IPS-11a (cell line): ENCODE data around the gene KDM1B.

Source experiments
- H3K4me3 ChIP-seq: one replicate; pipeline ENCODE4 v1.5.1; 2013; ENCODE audit warnings: low read depth, low read length, control low read depth

KDM1B gene

GRCh38 chr6:18260448-18261106 lies 105.4 kb downstream of the KDM1B start:
- H3K4me3 ChIP-seq, result no peak overlapping the region

GRCh38 chr6:18261877-18262276 lies 106.7 kb downstream of the KDM1B start:
- H3K4me3 ChIP-seq, result peak overlapping the region; percentile 73

GRCh38 chr6:18262702-18263417 lies 107.6 kb downstream of the KDM1B start:
- peak overlapping the region; percentile 73 for H3K4me3 ChIP-seq

GRCh38 chr6:18263418-18264218 lies 108.4 kb downstream of the KDM1B start:
- H3K4me3 ChIP-seq, result peak overlapping the region; percentile 73

GRCh38 chr6:18264219-18264922 lies 109.1 kb downstream of the KDM1B start, which contains the start of gene DEK:
Gene DEK, minus strand, starts transcription at chr6:18264530. Its CDS starts 543 bp downstream, at chr6:18263987.
- H3K4me3 ChIP-seq, result peak within 1 kb of the TSS; percentile 73

- peak overlapping the region; percentile 48 for H3K4me3 ChIP-seq
Observed at GRCh38 chr6:18264923-18265377, 109.7 kb downstream of the KDM1B start.

- H3K4me3 ChIP-seq, result no peak overlapping the region
Observed at GRCh38 chr6:18265787-18266522, 110.7 kb downstream of the KDM1B start.

- H3K4me3 ChIP-seq, result no peak overlapping the region
Observed at GRCh38 chr6:18266523-18266912, 111.3 kb downstream of the KDM1B start.

- no peak overlapping the region for H3K4me3 ChIP-seq
Observed at GRCh38 chr6:18268066-18268465, 112.8 kb downstream of the KDM1B start.

GRCh38 chr6:18269253-18269652 lies 114.0 kb downstream of the KDM1B start:
- H3K4me3 ChIP-seq, result no peak overlapping the region

- H3K4me3 ChIP-seq, result no peak overlapping the region
Observed at GRCh38 chr6:18269717-18270116, 114.5 kb downstream of the KDM1B start.

GRCh38 chr6:18270216-18270615 lies 115.0 kb downstream of the KDM1B start:
- no peak overlapping the region for H3K4me3 ChIP-seq
